Spleen (tissue), 7 donors: ENCODE results near the gene BRF1.

ENCODE experiments used
- POLR2A ChIP-seq, 3 donors: fragments of 450-650 bp; IDR thresholded peaks; one replicate each; pipeline ENCODE4 v1.5.1; 2017; ENCODE audit warnings: antibody characterized with exemption in 3 of 3, mild to moderate bottlenecking in 1 of 3
- TF ChIP-seq, protein P1 (sequence below), 11 experiments: fragments of 200-600 bp in 7 of 11; fragments of 450-650 bp in 4 of 11; sonication (generic) in 4 of 11; IDR thresholded peaks in 8 of 11; conservative IDR thresholded peaks in 3 of 11; 1 replicate in 7 of 11; 2 replicates in 4 of 11; pipeline versions ENCODE4 v1.4.0 to v1.8.0; 2016 to 2021; ENCODE audit warnings: antibody characterized with exemption in 11 of 11, inconsistent platforms in 4 of 11, mild to moderate bottlenecking in 1 of 11
- donor health status: DM: no; HTN: no; CAD: no; lungs with moderate emphysema.
- donor health status: DM: no; HTN: no; CAD: no.
- donor health status: DM: no; HTN: no; CAD: no.

GRCh38 chr14:105218611-105219010, 82.2 kb downstream of the BRF1 start:
- TF ChIP-seq POLR2A (IDR thresholded peaks at IDR 0.05): no peak
- TF ChIP-seq, protein P1, sequence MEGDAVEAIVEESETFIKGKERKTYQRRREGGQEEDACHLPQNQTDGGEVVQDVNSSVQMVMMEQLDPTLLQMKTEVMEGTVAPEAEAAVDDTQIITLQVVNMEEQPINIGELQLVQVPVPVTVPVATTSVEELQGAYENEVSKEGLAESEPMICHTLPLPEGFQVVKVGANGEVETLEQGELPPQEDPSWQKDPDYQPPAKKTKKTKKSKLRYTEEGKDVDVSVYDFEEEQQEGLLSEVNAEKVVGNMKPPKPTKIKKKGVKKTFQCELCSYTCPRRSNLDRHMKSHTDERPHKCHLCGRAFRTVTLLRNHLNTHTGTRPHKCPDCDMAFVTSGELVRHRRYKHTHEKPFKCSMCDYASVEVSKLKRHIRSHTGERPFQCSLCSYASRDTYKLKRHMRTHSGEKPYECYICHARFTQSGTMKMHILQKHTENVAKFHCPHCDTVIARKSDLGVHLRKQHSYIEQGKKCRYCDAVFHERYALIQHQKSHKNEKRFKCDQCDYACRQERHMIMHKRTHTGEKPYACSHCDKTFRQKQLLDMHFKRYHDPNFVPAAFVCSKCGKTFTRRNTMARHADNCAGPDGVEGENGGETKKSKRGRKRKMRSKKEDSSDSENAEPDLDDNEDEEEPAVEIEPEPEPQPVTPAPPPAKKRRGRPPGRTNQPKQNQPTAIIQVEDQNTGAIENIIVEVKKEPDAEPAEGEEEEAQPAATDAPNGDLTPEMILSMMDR (IDR thresholded peaks at IDR 0.05 in 8 of 11, conservative IDR thresholded peaks at IDR 0.05 in 3 of 11): no peak
